H1 (cell line): Measurements from ENCODE around the gene COL21A1. TPM values are rescaled to one million over a fixed set of nuclear protein-coding genes. Genes with fewer than 3 reads are reported as not detected.

Source experiments
- CTCF ChIA-PET: fragments of 300-600 bp; sonication (Branson Sonifier 250); formaldehyde crosslinking; loops from one replicate; lab custom pipeline; 2021; ENCODE audit not compliant: partially characterized antibody; lab: Charles Lee
- POLR2A ChIA-PET: fragments of 300-600 bp; sonication (Branson Sonifier 250); formaldehyde crosslinking; loops from one replicate; lab custom pipeline; 2021; ENCODE audit warnings: inconsistent platforms; ENCODE audit not compliant: partially characterized antibody; lab: Charles Lee
- DNase-seq, 2 experiments: peaks; one replicate each; pipeline versions ENCODE4 v3.0.0 to v3.0.0-alpha.2; 2010 to 2022; ENCODE audit warnings: low spot score in 2 of 2, low read depth in 1 of 2, mixed read lengths in 1 of 2
- FAIRE-seq: peaks from 2 replicates; lab custom pipeline; 2011; peaks lifted over from hg19 to GRCh38; lab: Jason Lieb, UNC
- H2AFZ ChIP-seq: 2 replicates; pipeline ENCODE4 v1.8.1; 2012; ENCODE audit warnings: low read length, inconsistent platforms
- H2AK5ac ChIP-seq: 2 replicates; pipeline ENCODE4 v1.6.1; 2013; ENCODE audit warnings: low read depth, low read length
- H2BK120ac ChIP-seq: replicated peaks from 2 replicates; pipeline ENCODE3; 2013; ENCODE audit warnings: low read depth, low read length, inconsistent platforms
- H2BK12ac ChIP-seq: 2 replicates; pipeline ENCODE4 v1.6.1; 2013; ENCODE audit warnings: low read depth, low read length
- H2BK15ac ChIP-seq: 2 replicates; pipeline ENCODE4 v1.6.1; 2013; ENCODE audit warnings: low read length
- H2BK20ac ChIP-seq: 2 replicates; pipeline ENCODE4 v1.6.1; 2013; ENCODE audit warnings: low read length
- H2BK5ac ChIP-seq: 2 replicates; pipeline ENCODE4 v1.6.1; 2013; ENCODE audit warnings: low read depth, low read length
- H3K14ac ChIP-seq: 2 replicates; pipeline ENCODE4 v1.6.1; 2013; ENCODE audit warnings: inconsistent platforms; ENCODE audit not compliant: insufficient read length
- H3K18ac ChIP-seq: 2 replicates; pipeline ENCODE4 v1.6.1; 2013; ENCODE audit warnings: low read length; ENCODE audit errors: extremely low read depth
- H3K23ac ChIP-seq: 2 replicates; pipeline ENCODE4 v1.6.1; 2013; ENCODE audit warnings: inconsistent platforms; ENCODE audit not compliant: insufficient read length
- H3K23me2 ChIP-seq: 2 replicates; pipeline ENCODE4 v1.6.1; 2013; ENCODE audit warnings: low read depth, low read length
- H3K27ac ChIP-seq: 2 replicates; pipeline ENCODE4 v1.6.1; 2011; ENCODE audit warnings: low read depth, low read length, inconsistent platforms
- H3K27me3 ChIP-seq, 4 experiments: replicated peaks in 1 of 4; 1 replicate in 1 of 4; 2 replicates in 3 of 4; pipeline versions ENCODE4 v1.6.1 to v1.8.1; 2011 to 2013; ENCODE audit warnings: low read length in 3 of 4, mild to moderate bottlenecking in 3 of 4, inconsistent platforms in 2 of 4, mixed read lengths in 2 of 4, moderate library complexity in 1 of 4; ENCODE audit not compliant: control insufficient read depth in 3 of 4, insufficient read depth in 3 of 4; ENCODE audit errors: extremely low read depth in 1 of 4
- H3K36me3 ChIP-seq, 4 experiments: 2 replicates each; pipeline versions ENCODE4 v1.6.1 to v1.8.1; 2011 to 2013; ENCODE audit warnings: mild to moderate bottlenecking in 4 of 4, low read length in 3 of 4, moderate library complexity in 2 of 4, control low read depth in 1 of 4, inconsistent platforms in 1 of 4; ENCODE audit not compliant: insufficient read depth in 4 of 4, control insufficient read depth in 2 of 4
- H3K4ac ChIP-seq: replicated peaks from 2 replicates; pipeline ENCODE3; 2013; ENCODE audit warnings: low read length, low read depth, mixed read lengths, inconsistent platforms; ENCODE audit not compliant: insufficient read length
- H3K4me1 ChIP-seq, 4 experiments: replicated peaks in 1 of 4; 1 replicate in 1 of 4; 2 replicates in 3 of 4; pipeline versions ENCODE4 v1.6.1 to v1.8.1; 2011 to 2013; ENCODE audit warnings: low read length in 3 of 4, inconsistent platforms in 2 of 4, mixed read lengths in 1 of 4; ENCODE audit not compliant: insufficient read depth in 4 of 4, control insufficient read depth in 3 of 4
- H3K4me2 ChIP-seq, 2 experiments: 2 replicates each; pipeline versions ENCODE4 v1.6.1 to v1.8.1; 2011 to 2013; ENCODE audit warnings: low read depth in 2 of 2, low read length in 2 of 2, control low read depth in 1 of 2, inconsistent platforms in 1 of 2, mild to moderate bottlenecking in 1 of 2; ENCODE audit not compliant: insufficient read depth in 1 of 2
- H3K4me3 ChIP-seq, 4 experiments: fragments of 200-600, 300-600 bp in 1 of 4; sonication (generic), shearing (Covaris generic), sonication (Bioruptor Twin) in 1 of 4; 2 replicates each; pipeline versions ENCODE4 v1.5.1 to v1.8.1; 2011 to 2016; ENCODE audit warnings: low read length in 4 of 4, low read depth in 3 of 4, control low read depth in 2 of 4, inconsistent platforms in 2 of 4, mild to moderate bottlenecking in 2 of 4, mixed read lengths in 1 of 4, moderate library complexity in 1 of 4; ENCODE audit not compliant: insufficient read depth in 2 of 4; ENCODE audit errors: extremely low read depth in 1 of 4
- H3K56ac ChIP-seq: replicated peaks from 2 replicates; pipeline ENCODE3; 2013; ENCODE audit warnings: low read depth, mild to moderate bottlenecking, mixed read lengths, low read length, inconsistent platforms; ENCODE audit not compliant: insufficient read length
- H3K79me1 ChIP-seq: 2 replicates; pipeline ENCODE4 v1.6.1; 2013; ENCODE audit warnings: low read depth, low read length, control low read depth
- H3K79me2 ChIP-seq, 2 experiments: 2 replicates each; pipeline versions ENCODE4 v1.6.1 to v1.8.1; 2012 to 2013; ENCODE audit warnings: low read length in 2 of 2, mild to moderate bottlenecking in 2 of 2, inconsistent platforms in 1 of 2; ENCODE audit not compliant: insufficient read depth in 2 of 2, control insufficient read depth in 1 of 2
- H3K9ac ChIP-seq, 4 experiments: replicated peaks in 1 of 4; 1 replicate in 1 of 4; 2 replicates in 3 of 4; pipeline versions ENCODE4 v1.6.1 to v1.8.1; 2011 to 2013; ENCODE audit warnings: low read depth in 3 of 4, low read length in 3 of 4, control low read depth in 2 of 4, mild to moderate bottlenecking in 2 of 4, moderate library complexity in 2 of 4, inconsistent platforms in 1 of 4; ENCODE audit errors: extremely low read depth in 1 of 4
- H3K9me3 ChIP-seq, 2 experiments: 2 replicates each; pipeline versions ENCODE4 v1.6.1 to v1.8.1; 2012 to 2013; ENCODE audit warnings: mild to moderate bottlenecking in 2 of 2, moderate library complexity in 2 of 2, control low read depth in 1 of 2, inconsistent platforms in 1 of 2, low read depth in 1 of 2, low read length in 1 of 2, mixed read lengths in 1 of 2; ENCODE audit not compliant: insufficient read depth in 2 of 2
- H4K20me1 ChIP-seq, 2 experiments: replicated peaks in 1 of 2; 2 replicates each; pipeline versions ENCODE3 to v1.8.1; 2011 to 2013; ENCODE audit warnings: inconsistent platforms in 2 of 2, low read length in 2 of 2, mild to moderate bottlenecking in 1 of 2; ENCODE audit not compliant: insufficient read depth in 2 of 2, control insufficient read depth in 1 of 2
- H4K5ac ChIP-seq: 2 replicates; pipeline ENCODE4 v1.6.1; 2013; ENCODE audit warnings: low read length, low read depth, mixed read lengths, inconsistent platforms; ENCODE audit not compliant: insufficient read length
- H4K8ac ChIP-seq: 2 replicates; pipeline ENCODE4 v1.8.0; 2013; ENCODE audit warnings: mild to moderate bottlenecking, moderate library complexity, low read length, inconsistent platforms; ENCODE audit not compliant: insufficient read depth; ENCODE audit errors: extremely low read depth
- H4K91ac ChIP-seq: replicated peaks from 2 replicates; pipeline ENCODE3; 2013; ENCODE audit warnings: low read length, mixed read lengths, inconsistent platforms; ENCODE audit not compliant: insufficient read length
- ASH2L ChIP-seq: fragments of 200-600, 300-600 bp; sonication (generic); IDR thresholded peaks from one replicate; pipeline ENCODE4 v1.7.1; 2017; ENCODE audit warnings: low read length
- HDAC2 ChIP-seq, 2 experiments: fragments of 300-600 bp in 1 of 2; sonication (generic) in 1 of 2; IDR thresholded peaks; 2 replicates each; pipeline ENCODE4 v1.6.1; 2011 to 2012; ENCODE audit warnings: low read depth in 2 of 2, low read length in 2 of 2, mild to moderate bottlenecking in 2 of 2, moderate library complexity in 2 of 2, borderline replicate concordance in 1 of 2, inconsistent platforms in 1 of 2
- KDM5A ChIP-seq: fragments of 200-600 bp; IDR thresholded peaks from 2 replicates; pipeline ENCODE4 v1.7.1; 2012; ENCODE audit warnings: mild to moderate bottlenecking, low read length, inconsistent platforms, mixed read lengths
- POU5F1 ChIP-seq: IDR thresholded peaks from 2 replicates; pipeline ENCODE4 v1.6.1; 2011; ENCODE audit warnings: low read depth, mild to moderate bottlenecking, low read length, moderate library complexity
- SAP30 ChIP-seq: fragments of 300-600 bp; sonication (generic); IDR thresholded peaks from 2 replicates; pipeline ENCODE4 v1.7.1; 2012; ENCODE audit warnings: low read length, moderate library complexity, mild to moderate bottlenecking, inconsistent platforms; ENCODE audit not compliant: insufficient read depth, insufficient replicate concordance
- SIX5 ChIP-seq: IDR thresholded peaks from 2 replicates; pipeline ENCODE4 v1.6.1; 2011; ENCODE audit warnings: mild to moderate bottlenecking, low read depth, low read length
- ZNF274 ChIP-seq: IDR thresholded peaks from 2 replicates; pipeline ENCODE4 v1.7.0; 2012; ENCODE audit warnings: low read length, borderline replicate concordance; ENCODE audit errors: extremely low read depth
- WGBS, 2 experiments: shearing (Covaris generic) in 1 of 2; methylation state at CpG; one replicate each; pipeline versions ENCODE4 v1.1.6 to v1.1.7; 2013 to 2015; ENCODE audit warnings: low lambda C conversion rate in 2 of 2, mixed read lengths in 2 of 2, inconsistent platforms in 1 of 2, low coverage in 1 of 2, missing lambda C conversion rate in 1 of 2; ENCODE audit not compliant: insufficient replicate concordance in 2 of 2, insufficient coverage in 1 of 2, insufficient read length in 1 of 2; ENCODE audit errors: extremely low coverage in 1 of 2, missing lambda C conversion rate in 1 of 2; 5-methylcytosine and 5-hydroxymethylcytosine counted together
- polyA plus RNA-seq, 7 experiments: library from polyadenylated mRNA; depleted of rRNA in 3 of 7; stranded (reverse) in 5 of 7; unstranded in 2 of 7; fragments of >200 nt in 5 of 7; fragments of 200-250 nt in 2 of 7; gene quantifications; 1 replicate in 5 of 7; 2 replicates in 1 of 7; 4 replicates in 1 of 7; pipeline versions ENCODE4 v1.2.1 to v1.2.3, GENCODE V29; 2011 to 2013; ENCODE audit warnings: missing spikeins in 2 of 7, mixed read lengths in 2 of 7
- total RNA-seq: library from RNA; stranded (reverse); fragmentation: NEBNext Ultra II Directional; extraction: Animal tissue kit (Norgen Biotek cat#: 25700); gene quantifications from 2 replicates; pipeline ENCODE4 v1.2.1, GENCODE V29; 2021

Gene COL21A1
- total and polyA plus RNA-seq, 2 of the 8 experiments (the other 6 are each of a cell fraction or from before 2014, with no cell fraction given): 1.6 to 3.4 TPM

DNA sequence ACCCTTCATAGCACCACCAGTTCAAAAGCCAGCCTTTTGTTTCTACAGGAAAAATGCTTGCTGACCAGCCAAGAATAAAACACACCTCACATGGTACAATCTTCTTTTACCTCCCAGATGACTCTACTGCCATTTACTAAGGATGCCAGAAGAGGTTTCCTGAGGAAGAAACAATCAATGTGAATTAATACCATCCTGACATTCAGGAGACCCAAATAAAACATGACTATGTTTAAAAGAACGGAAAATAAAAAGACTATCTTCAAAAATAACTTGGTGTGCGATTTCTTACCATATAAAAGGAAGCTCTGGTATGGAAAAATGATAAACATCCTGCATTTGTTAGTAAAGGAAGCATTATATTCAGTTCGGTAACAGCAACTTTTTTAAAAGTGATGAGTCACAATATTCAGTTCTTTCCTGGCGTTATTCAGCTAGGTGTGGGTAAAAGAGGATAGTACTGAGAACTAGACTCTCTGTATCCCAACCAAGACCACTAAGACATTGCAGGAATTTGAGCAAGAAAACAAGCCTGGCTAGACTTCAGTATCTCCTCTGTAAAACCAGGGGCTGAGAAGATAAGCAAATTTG, 16.3 kb downstream of the COL21A1 start:
- CTCF ChIA-PET: no interaction called here
- no peak overlapping the region for H3K18ac ChIP-seq
- POLR2A ChIA-PET: no interaction called here
- 86% methylated on average over 4 of the region's 4 CpGs; no CpG with 5 or more reads in 1 of the 2 experiments for WGBS, 2 experiments
- no peaks in the 10 kb centered on the region for H3K36me3 ChIP-seq
- H2BK12ac ChIP-seq: no peak overlapping the region
- H3K23ac ChIP-seq: no peak overlapping the region
- H4K5ac ChIP-seq: no peak overlapping the region
- H3K27ac ChIP-seq: no peak overlapping the region
- H3K4me3 ChIP-seq: no peak overlapping the region
- H3K4ac ChIP-seq: no peak overlapping the region
- no peak overlapping the region for H4K91ac ChIP-seq
- no peak overlapping the region for H2BK120ac ChIP-seq
- no peak overlapping the region for H2BK20ac ChIP-seq
- H3K14ac ChIP-seq: no peak overlapping the region
- no peak overlapping the region for H2AK5ac ChIP-seq
- no peaks in the 10 kb centered on the region for H3K9me3 ChIP-seq
- H3K79me2 ChIP-seq: no peaks in the 10 kb centered on the region
- no peak overlapping the region for H2AFZ ChIP-seq
- no peaks in the 10 kb centered on the region for H3K4me1 ChIP-seq
- FAIRE-seq (no peak), DNase-seq (no peak)
- H3K23me2 ChIP-seq: no peaks in the 10 kb centered on the region
- H4K8ac ChIP-seq: no peak overlapping the region
- no peak overlapping the region for H3K9ac ChIP-seq
- H3K27me3 ChIP-seq: no peaks in the 10 kb centered on the region
- H3K4me2 ChIP-seq: no peak overlapping the region
- TF ChIP-seq ZNF274 (no peak), ASH2L (no peak), SAP30 (no peak), SIX5 (no peak), HDAC2 (IDR thresholded peaks at IDR 0.05; ENCODE audit: borderline replicate concordance in 1 of 2, low read depth in 2 of 2, low read length in 2 of 2) (no peak), POU5F1 (no peak), KDM5A (no peak)
- H3K56ac ChIP-seq: no peak overlapping the region
- H4K20me1 ChIP-seq: no peaks in the 10 kb centered on the region
- H2BK5ac ChIP-seq: no peak overlapping the region
- H3K79me1 ChIP-seq: no peaks in the 10 kb centered on the region
- no peak overlapping the region for H2BK15ac ChIP-seq
